GM19468 (cell line): ENCODE measurements around the gene PTPRJ.
"Not testable (repeated sequence)": the region's sequence is repeated elsewhere in the genome, so short reads cannot be mapped to it uniquely, and the experiment has no call there.

Experiments
- ATAC-seq: cut with Tn5 transposase; IDR thresholded peaks from one replicate; pipeline ENCODE4 v1.9.1; 2021; ENCODE audit warnings: mild to moderate bottlenecking, moderate library complexity, moderate number of reproducible peaks; ENCODE audit not compliant: unreplicated experiment; ENCODE audit errors: extremely low read depth

PTPRJ gene

DNA sequence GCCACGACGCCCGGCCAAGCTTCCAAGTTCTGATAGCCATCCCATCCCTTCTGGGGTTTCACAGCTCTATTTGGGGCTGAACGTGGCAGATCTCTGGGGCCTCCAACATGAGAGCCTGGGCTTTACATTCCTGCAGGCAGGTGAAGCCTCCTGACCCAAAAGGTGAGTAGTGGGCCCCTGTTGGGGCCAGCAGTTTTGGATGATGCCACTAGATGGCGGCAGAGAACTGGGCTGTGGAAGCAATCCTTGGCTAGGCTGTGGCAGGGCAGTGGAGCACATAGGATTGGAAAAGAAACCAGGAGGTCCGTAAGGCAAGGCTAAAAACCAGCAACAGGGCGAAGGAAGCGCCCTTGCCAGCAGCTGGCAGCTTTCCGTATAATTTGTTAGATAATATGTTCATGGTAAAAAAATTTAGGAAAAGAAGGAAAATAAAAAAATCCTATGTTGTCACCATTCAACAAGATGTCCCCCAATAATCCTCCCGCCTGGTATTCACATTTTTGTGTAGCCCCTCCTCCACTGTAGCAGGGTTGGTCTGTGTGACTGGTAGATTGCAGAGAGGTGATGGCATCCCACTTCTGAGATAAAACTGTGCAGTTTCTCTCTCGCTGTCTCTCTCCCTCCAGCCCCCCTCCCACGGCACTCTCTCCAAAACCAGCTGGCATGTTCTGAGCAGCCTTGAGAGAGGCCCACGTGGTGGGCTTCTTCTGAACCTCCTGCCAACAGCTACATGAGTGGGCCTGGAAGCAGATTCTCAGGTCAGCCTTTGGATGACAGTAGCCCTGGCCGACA is 192.7 kb downstream of the PTPRJ start:
- no peak for ATAC-seq

DNA sequence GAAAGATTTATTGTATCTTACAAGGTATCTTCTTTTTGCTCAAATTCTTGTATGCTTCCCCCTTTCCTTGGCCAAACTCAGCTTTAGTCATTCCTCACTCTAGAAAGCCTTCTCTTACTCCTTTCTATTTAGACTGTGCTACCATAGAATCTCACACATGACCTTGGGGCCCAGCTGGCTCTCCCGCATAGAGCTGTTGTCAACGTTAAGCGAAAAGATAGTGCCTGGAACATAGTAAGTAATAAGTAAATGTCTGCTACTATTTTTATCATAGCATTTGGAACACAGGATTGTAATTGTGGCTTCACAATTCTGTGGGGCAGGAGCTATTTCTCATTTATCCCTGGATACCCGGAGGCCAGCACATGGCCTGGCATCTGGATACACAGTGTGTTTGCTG is 197.3 kb downstream of the PTPRJ start:
- ATAC-seq: no peak

DNA sequence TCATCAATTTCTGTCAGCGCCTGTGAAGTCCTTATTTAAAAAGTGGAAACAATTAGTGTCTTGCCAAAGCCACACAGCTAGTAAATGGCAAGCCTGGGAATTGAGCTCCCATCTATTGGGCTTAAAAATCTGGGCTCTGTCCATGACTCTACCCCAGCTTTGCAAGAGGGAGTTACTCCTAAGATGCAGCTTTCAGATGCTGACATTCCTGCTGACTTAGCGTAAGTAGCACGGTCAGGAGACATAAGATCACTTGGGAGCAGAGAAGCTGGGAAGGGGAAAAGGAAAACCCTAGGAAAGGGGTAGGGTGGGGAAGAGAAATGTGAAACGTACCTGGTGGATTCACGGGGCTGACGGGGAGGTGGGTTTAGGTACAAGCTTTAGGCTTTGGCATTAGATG is 200.3 kb downstream of the PTPRJ start:
- ATAC-seq: no peak

DNA sequence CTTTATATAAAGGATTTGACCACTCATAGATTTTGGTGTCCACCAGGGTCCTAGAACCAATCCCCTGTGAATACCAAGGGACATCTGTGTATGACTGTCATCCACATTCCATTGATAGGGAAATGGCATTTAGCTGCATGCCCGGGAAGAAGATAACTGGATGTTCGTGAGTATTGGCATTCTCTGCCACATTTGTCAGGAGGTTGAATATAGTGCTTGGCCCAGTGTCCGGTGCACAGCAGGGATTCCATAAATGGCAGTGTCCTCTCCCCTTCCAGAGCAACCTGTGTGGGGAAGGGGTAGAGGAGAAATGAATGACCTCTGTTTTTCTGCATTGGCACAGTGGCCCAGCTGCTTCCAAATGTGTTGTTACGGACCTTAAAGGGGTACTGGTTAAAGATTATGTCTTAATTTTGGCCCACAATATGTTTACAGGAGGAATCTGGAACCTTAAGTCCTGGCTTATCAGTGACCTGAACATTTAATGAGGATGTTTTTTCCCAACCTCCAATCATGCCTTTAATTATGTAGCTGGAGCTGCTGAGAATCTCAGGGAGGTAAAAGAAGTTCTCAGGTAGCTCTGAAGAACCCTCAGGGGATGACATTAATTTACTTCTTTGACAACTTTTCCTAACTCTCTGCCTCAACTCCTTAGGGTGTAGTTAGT is 202.6 kb downstream of the PTPRJ start:
- ATAC-seq: no peak

DNA sequence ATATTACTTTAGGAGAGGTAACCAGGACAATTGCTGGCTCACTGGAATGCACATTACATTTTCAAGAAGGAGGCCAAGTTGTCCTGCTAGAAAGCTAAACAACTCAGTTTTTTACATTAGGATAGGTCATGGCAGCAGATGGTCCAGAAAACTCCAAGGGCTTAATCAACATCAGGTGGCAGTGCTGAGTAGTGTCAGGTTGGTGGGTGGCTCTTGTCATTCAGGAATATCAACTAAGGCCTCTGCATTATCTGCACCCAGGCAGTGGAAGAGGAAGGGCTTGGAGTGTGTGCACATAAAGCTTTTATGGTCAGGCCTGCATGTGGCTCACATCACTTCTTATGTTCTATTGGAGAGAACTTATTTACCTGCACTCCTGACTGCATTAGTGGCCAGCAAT is 204.1 kb downstream of the PTPRJ start:
- no peak for ATAC-seq

DNA sequence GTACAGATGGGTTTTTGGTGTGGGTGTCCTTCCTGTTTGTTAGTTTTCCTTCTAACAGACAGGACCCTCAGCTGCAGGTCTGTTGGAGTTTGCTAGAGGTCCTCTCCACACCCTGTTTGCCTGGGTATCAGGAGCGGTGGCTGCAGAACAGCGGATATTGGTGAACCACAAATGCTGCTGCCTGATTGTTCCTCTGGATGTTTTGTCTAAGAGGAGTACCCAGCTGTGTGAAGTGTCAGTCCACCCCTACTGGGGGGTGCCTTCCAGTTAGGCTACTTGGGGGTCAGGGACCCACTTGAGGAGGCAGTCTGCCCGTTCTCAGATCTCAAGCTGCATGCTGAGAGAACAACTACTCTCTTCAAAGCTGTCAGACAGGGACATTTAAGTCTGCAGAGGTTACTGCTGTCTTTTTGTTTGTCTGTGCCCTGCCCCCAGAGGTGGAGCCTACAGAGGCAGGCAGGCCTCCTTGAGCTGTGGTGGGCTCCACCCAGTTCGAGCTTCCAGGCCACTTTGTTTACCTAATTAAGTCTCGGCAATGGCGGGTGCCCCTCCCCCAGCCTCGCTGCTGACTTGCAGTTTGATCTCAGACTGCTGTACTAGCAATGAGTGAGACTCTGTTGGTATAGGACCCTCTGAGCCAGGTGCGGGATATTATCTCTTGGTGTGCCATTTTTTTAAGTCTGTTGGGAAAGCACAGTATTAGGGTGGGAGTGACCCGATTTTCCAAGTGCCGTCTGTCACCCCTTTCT is 210.7 kb downstream of the PTPRJ start:
- not testable (repeated sequence) for ATAC-seq

DNA sequence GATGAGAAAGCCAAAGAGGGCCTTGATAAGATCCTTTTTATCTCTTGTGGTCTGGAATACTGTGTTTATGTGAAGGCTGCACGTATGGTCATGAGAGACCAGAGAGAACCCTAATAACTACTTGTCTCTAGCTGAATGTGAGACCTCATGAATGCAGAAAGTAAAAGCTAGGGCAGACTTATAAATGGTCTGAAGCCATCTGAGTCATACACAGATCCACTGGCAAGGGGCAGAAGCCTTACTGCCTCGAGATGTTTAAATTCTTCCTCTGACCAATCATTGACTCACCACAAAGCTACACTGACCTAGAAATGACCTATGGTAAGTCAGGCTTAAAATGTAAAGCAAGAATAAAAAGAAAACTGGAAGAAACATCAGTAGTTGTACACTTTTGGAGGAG is 213.5 kb downstream of the PTPRJ start:
- no peak for ATAC-seq

DNA sequence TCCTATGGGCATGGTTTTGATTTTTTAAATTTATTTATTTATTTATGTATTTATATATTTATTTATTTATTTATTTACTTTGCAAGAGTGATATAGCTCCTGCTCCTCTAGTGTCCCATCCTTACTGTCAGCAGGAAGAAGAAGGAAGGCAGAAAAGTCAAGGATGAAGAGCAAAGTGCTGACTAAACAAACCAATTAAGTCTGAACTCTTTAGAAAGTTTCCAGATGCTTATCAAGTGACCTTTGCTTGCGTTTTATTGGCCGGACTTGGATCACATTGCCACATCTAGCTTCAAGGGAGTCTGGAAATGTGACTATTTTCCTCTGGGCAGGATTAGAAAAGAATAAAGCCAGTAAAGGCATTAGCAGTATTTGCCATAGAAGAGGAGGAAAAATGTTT is 227.5 kb downstream of the PTPRJ start:
- ATAC-seq: no peak

DNA sequence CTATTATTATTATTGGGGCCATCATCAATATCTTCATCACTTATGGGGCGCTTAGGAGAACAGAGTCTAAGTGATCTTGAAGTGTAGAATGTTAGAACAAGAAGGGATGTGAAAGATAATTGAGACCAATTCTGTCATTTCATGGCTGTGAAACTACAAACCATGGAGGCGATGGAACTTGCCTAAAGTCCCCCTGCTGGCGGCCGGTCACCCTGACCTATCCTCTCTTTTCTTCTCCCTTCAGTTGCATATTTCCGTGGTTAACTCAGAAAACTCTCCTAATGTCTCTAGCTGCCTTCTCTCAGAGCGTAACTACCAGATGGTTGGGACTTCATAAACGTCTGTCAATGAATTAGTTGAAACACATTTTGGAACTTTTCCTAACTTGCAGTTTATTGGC is 229.7 kb downstream of the PTPRJ start:
- no peak for ATAC-seq

DNA sequence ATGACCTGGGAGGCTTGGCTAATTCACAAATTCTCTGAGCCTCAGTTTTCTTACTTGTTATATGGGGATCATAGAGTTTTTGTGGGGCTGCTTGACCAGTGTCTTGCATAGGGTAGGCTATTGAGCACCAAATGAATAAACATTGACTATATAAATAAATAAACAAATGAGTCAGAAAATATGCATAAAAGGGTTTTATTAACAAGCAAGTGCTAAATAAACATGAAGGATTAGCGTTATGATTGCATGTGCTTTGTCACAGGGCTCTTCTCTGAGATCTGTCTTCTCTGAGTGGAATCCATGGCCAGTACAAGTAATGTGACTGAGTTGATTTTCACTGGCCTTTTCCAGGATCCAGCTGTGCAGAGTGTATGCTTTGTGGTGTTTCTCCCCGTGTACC is 236.2 kb downstream of the PTPRJ start, which contains the start of gene OR4B1:
Gene OR4B1 (plus strand): TSS at position 301 of the 400 bp plus-strand sequence. CDS start 0 bp downstream, at position 301.
- ATAC-seq: no peak
